Esophagus squamous epithelium (tissue), 4 donors: ENCODE results near the gene PAK6.

Experiments
- CTCF ChIP-seq, 6 experiments: fragments of 450-650 bp in 4 of 6; fragments of 200-600 bp in 2 of 6; sonication (generic) in 2 of 6; IDR thresholded peaks; one replicate each; pipeline ENCODE4 v1.5.1; 2016 to 2019; ENCODE audit warnings: antibody characterized with exemption in 6 of 6, mild to moderate bottlenecking in 4 of 6, moderate library complexity in 4 of 6
- POLR2A ChIP-seq, 4 donors: fragments of 450-650 bp; IDR thresholded peaks; one replicate each; pipeline ENCODE4 v1.6.1; 2017; ENCODE audit warnings: antibody characterized with exemption in 4 of 4, mild to moderate bottlenecking in 4 of 4, moderate library complexity in 3 of 4

GRCh38 chr15:40276927-40277326 lies 38.1 kb downstream of the PAK6 start:
- no peak for TF ChIP-seq CTCF (IDR thresholded peaks at IDR 0.05)
- TF ChIP-seq POLR2A (IDR thresholded peaks at IDR 0.05), result no peak
